Upper lobe of right lung (tissue), 1 donor: ENCODE measurements around the gene CDH4. TPM values are rescaled to one million over a fixed set of nuclear protein-coding genes. Genes with fewer than 3 reads are reported as not detected.

Experiments used
- ATAC-seq: fragments of 200-7000 bp; cut with Tn5 transposase; one replicate; pipeline ENCODE4 v1.9.1; 2020; ENCODE audit warnings: mild to moderate bottlenecking, moderate library complexity
- DNase-seq: peaks from one replicate; pipeline ENCODE4 v3.0.0-alpha.2; 2020
- H3K27ac ChIP-seq: fragments of 200-600 bp; one replicate; pipeline ENCODE4 v1.8.0; 2022
- H3K27me3 ChIP-seq: fragments of 200-600 bp; one replicate; pipeline ENCODE4 v1.8.0; 2022; ENCODE audit warnings: mild to moderate bottlenecking
- H3K36me3 ChIP-seq: fragments of 200-600 bp; one replicate; pipeline ENCODE4 v1.8.0; 2022
- H3K4me1 ChIP-seq: fragments of 200-600 bp; one replicate; pipeline ENCODE4 v1.8.0; 2022
- H3K4me3 ChIP-seq: fragments of 200-600 bp; one replicate; pipeline ENCODE4 v1.8.0; 2022; ENCODE audit warnings: mild to moderate bottlenecking
- H3K9me3 ChIP-seq: fragments of 200-600 bp; one replicate; pipeline ENCODE4 v1.8.0; 2022
- CTCF ChIP-seq: fragments of 200-600 bp; IDR thresholded peaks from one replicate; pipeline ENCODE4 v1.8.0; 2022; ENCODE audit warnings: antibody characterized with exemption
- intact Hi-C: fragments of 100-400 bp; cut with DNase I; formaldehyde crosslinking; loops from one replicate; pipeline ENCODE4 v1.11.0; 2022
- total RNA-seq: library from RNA; stranded (reverse); fragmentation: NEBNext Ultra II Directional; extraction: Animal tissue kit (Norgen Biotek cat#: 25700); gene quantifications from one replicate; pipeline ENCODE4 v1.2.1, GENCODE V29; 2021
- donor health status: DM: no; HTN: yes; CAD: no; lungs with severe emphysema.

The CDH4 gene
- total RNA-seq, 1 donor from 2014 or later, result 0.23 TPM

- TF ChIP-seq CTCF, result no peak
- DNase-seq (no peak), ATAC-seq (no peak)
- Histone ChIP-seq H3K27ac (no peak overlapping the region), H3K36me3 (no peaks in the 10 kb centered on the region), H3K9me3 (no peaks in the 10 kb centered on the region), H3K4me1 (no peaks in the 10 kb centered on the region), H3K4me3 (no peak overlapping the region), H3K27me3 (no peaks in the 10 kb centered on the region)
- intact Hi-C loops, result no loop called here
Measured at GRCh38 chr20:61730631-61731362, 478.7 kb downstream of the CDH4 start.

- no peaks in the 10 kb centered on the region for H3K36me3 ChIP-seq
- no peak for TF ChIP-seq CTCF
- intact Hi-C loops, result no loop called here
- no peaks in the 10 kb centered on the region for H3K4me1 ChIP-seq
- ATAC-seq (no peak), DNase-seq (no peak)
- no peaks in the 10 kb centered on the region for H3K27me3 ChIP-seq
- no peaks in the 10 kb centered on the region for H3K9me3 ChIP-seq
- no peak overlapping the region for H3K27ac ChIP-seq
- H3K4me3 ChIP-seq, result no peak overlapping the region
Measured at GRCh38 chr20:61731363-61732181, 479.5 kb downstream of the CDH4 start.

GRCh38 chr20:61732511-61733210, 480.6 kb downstream of the CDH4 start:
- no peak overlapping the region for H3K4me3 ChIP-seq
- no peaks in the 10 kb centered on the region for H3K36me3 ChIP-seq
- intact Hi-C loops, result no loop called here
- H3K9me3 ChIP-seq, result no peaks in the 10 kb centered on the region
- H3K4me1 ChIP-seq, result no peaks in the 10 kb centered on the region
- H3K27me3 ChIP-seq, result no peaks in the 10 kb centered on the region
- ATAC-seq (no peak), DNase-seq (no peak)
- TF ChIP-seq CTCF, result no peak
- H3K27ac ChIP-seq, result no peak overlapping the region

GRCh38 chr20:61733216-61733615, 481.2 kb downstream of the CDH4 start:
- Histone ChIP-seq H3K27me3 (no peaks in the 10 kb centered on the region), H3K4me1 (no peaks in the 10 kb centered on the region), H3K27ac (no peak overlapping the region), H3K9me3 (no peaks in the 10 kb centered on the region), H3K36me3 (no peaks in the 10 kb centered on the region), H3K4me3 (no peak overlapping the region)
- ATAC-seq, result no peak
- no peak for DNase-seq
- intact Hi-C loops, result no loop called here
- TF ChIP-seq CTCF, result no peak

GRCh38 chr20:61733891-61734732, 482.1 kb downstream of the CDH4 start:
- DNase-seq, result no peak
- TF ChIP-seq CTCF, result no peak
- H3K27me3 ChIP-seq, result no peaks in the 10 kb centered on the region
- intact Hi-C loops, result no loop called here
- H3K36me3 ChIP-seq, result no peaks in the 10 kb centered on the region
- no peak overlapping the region for H3K4me3 ChIP-seq
- H3K27ac ChIP-seq, result no peak overlapping the region
- H3K4me1 ChIP-seq, result no peaks in the 10 kb centered on the region
- no peaks in the 10 kb centered on the region for H3K9me3 ChIP-seq
- no peak for ATAC-seq
